ENCODE measurements around the gene SREBF1.

SREBF1 gene

GRCh38 chr17:17795296-17795695 is 41.5 kb downstream of the SREBF1 start:
- no peak for TF ChIP-seq CTCF (IDR thresholded peaks at IDR 0.05)

- no peak for TF ChIP-seq CTCF (IDR thresholded peaks at IDR 0.05)
Observed at GRCh38 chr17:17794382-17794781, 42.4 kb downstream of the SREBF1 start.

- no peak for TF ChIP-seq CTCF (IDR thresholded peaks at IDR 0.05)
Observed at GRCh38 chr17:17793378-17794214, 43.2 kb downstream of the SREBF1 start.

GRCh38 chr17:17792551-17793377 is 44.0 kb downstream of the SREBF1 start:
- no peak for TF ChIP-seq CTCF (IDR thresholded peaks at IDR 0.05)

GRCh38 chr17:17792037-17792550 is 44.7 kb downstream of the SREBF1 start:
- no peak for TF ChIP-seq CTCF (IDR thresholded peaks at IDR 0.05)

GRCh38 chr17:17790637-17791464 is 45.9 kb downstream of the SREBF1 start:
- no peak for TF ChIP-seq CTCF (IDR thresholded peaks at IDR 0.05)
